GM12864 (cell line): ENCODE results near the gene HTR4.

Source experiments
- DNase-seq: peaks from one replicate; pipeline ENCODE4 v3.0.0-alpha.2; 2011; ENCODE audit warnings: low read depth
- H3K4me3 ChIP-seq: 2 replicates; pipeline ENCODE4 v1.5.1; 2011; ENCODE audit warnings: mild to moderate bottlenecking, low read depth, low read length, control low read depth
- CTCF ChIP-seq: IDR thresholded peaks from 2 replicates; pipeline ENCODE4 v1.5.1; 2011; ENCODE audit warnings: low read depth, mild to moderate bottlenecking, moderate library complexity, low read length, control low read depth, inconsistent platforms; ENCODE audit errors: missing control alignments

HTR4 gene

GRCh38 chr5:148690945-148691344 is 36.6 kb upstream of the HTR4 start:
- TF ChIP-seq CTCF = no peak
- DNase-seq = no peak
- H3K4me3 ChIP-seq = no peak overlapping the region

- no peak for TF ChIP-seq CTCF
- no peak overlapping the region for H3K4me3 ChIP-seq
- DNase-seq = no peak
Measured at GRCh38 chr5:148688787-148689186, 34.5 kb upstream of the HTR4 start.

- H3K4me3 ChIP-seq = no peak overlapping the region
- DNase-seq = no peak
- TF ChIP-seq CTCF = no peak
Measured at GRCh38 chr5:148687871-148688270, 33.5 kb upstream of the HTR4 start.

- peak; percentile 68 for TF ChIP-seq CTCF
- H3K4me3 ChIP-seq = no peak overlapping the region
- peak; percentile 4 for DNase-seq
Measured at GRCh38 chr5:148687427-148687826, 33.1 kb upstream of the HTR4 start.

- no peak for DNase-seq
- TF ChIP-seq CTCF = no peak
- H3K4me3 ChIP-seq = no peak overlapping the region
Measured at GRCh38 chr5:148686660-148687059, 32.3 kb upstream of the HTR4 start.

GRCh38 chr5:148685520-148686134 is 31.3 kb upstream of the HTR4 start:
- no peak for TF ChIP-seq CTCF
- no peak for DNase-seq
- H3K4me3 ChIP-seq = no peak overlapping the region

GRCh38 chr5:148684528-148684927 is 30.2 kb upstream of the HTR4 start:
- no peak overlapping the region for H3K4me3 ChIP-seq
- no peak for TF ChIP-seq CTCF
- no peak for DNase-seq
